Measurements from ENCODE around the gene TBC1D10A. TPM values are rescaled to one million over a fixed set of nuclear protein-coding genes. Genes with fewer than 3 reads are reported as not detected.

TBC1D10A gene
- total and polyA plus RNA-seq, 7 donors: 2.2 to 4.8 (median 3.2) TPM

DNA sequence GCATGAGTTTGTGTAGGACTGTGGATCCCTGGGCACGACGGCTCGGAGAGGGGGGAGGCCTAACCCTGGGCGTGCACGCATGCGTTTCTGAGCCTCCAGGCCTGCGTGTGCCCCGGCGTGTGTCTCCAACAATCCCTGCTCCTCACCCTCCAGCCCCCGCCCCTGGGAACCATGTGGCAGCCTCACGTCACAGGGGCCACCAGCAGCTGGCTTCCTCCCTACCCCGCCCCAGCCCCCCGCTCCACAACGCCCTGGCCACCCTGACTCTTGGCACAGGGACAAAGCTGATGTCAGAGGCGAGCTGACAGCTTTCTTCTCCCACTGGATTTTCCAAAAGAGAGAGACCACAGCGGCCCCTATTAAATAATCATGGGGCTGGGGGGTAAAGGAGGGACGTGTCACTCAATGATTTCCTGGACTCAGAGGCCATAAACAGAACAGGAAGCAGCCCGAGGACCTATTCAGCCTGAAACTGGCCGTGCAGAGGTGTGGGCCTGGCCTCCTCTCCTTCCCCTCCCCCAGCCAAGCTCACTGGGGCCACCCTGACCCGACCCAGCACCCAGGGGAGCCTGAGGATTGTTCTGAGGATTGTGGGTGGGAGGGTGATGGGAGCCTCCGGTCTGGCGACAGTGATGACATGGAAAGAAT is 73.4 kb downstream of the TBC1D10A start:
- H3K36me3 ChIP-seq (ENCODE audit: insufficient read depth in 1 of 2, low read depth in 1 of 2): no peaks in the 10 kb centered on the region
- ATAC-seq: peak; percentile 14 to 44 (median 30)
- DNase-seq: peak; percentile 62 to 73
- intact Hi-C loops (cut with DNase I): no loop called here
- H3K9me3 ChIP-seq: no peaks in the 10 kb centered on the region
- 10 to 26% (median 13%) methylated on average over 18 to 22 of the region's 22 CpGs for WGBS, 3 donors
- no peak overlapping the region for H3K4me3 ChIP-seq
- no peak overlapping the region for H3K27ac ChIP-seq
- no peaks in the 10 kb centered on the region for H3K4me1 ChIP-seq
- H3K27me3 ChIP-seq (ENCODE audit: insufficient read depth in 3 of 3, low read length in 2 of 3): peaks cover 0 to 21% (median 0%) of the 10 kb centered on the region in 3 donors
- TF ChIP-seq, protein P1, sequence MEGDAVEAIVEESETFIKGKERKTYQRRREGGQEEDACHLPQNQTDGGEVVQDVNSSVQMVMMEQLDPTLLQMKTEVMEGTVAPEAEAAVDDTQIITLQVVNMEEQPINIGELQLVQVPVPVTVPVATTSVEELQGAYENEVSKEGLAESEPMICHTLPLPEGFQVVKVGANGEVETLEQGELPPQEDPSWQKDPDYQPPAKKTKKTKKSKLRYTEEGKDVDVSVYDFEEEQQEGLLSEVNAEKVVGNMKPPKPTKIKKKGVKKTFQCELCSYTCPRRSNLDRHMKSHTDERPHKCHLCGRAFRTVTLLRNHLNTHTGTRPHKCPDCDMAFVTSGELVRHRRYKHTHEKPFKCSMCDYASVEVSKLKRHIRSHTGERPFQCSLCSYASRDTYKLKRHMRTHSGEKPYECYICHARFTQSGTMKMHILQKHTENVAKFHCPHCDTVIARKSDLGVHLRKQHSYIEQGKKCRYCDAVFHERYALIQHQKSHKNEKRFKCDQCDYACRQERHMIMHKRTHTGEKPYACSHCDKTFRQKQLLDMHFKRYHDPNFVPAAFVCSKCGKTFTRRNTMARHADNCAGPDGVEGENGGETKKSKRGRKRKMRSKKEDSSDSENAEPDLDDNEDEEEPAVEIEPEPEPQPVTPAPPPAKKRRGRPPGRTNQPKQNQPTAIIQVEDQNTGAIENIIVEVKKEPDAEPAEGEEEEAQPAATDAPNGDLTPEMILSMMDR (IDR thresholded peaks at IDR 0.05): no peak

DNA sequence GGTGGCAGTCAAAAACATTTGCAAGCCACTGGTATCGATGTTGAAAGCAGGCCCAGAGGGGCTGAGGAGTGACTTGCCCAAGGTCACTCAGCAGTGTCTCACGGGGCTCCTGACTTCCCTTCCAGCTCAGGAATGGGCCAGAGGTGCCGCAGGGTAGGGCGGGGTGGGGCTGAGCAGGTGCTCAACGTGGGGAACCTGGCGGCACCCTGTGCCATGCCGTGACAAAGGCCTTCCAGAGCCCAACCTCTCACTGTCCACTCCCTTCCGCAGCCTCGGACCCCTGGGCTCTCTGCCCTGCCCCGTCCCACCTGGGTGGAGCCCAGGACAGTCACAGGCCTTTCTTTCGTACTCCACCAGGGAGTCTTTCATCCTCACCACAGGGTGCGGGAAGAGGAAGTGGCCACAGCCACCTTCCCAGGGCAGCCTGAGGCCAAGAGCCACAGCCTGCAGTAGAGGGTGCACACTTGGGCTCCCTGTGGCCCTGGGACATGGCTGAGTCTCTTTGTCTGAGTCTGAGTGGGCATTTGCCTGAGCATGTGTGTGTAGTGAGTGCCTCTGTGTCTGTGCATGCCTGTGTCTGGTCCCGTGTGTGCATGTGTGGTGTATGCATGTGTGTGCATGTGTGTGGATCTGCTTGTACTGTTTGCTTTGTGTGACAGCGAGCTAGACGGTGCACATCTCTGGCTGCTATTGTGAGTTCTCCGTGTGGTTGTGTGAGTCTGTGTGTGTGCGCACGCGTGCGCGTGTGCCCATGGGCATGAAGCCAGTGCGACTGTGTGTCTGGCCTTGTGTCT is 74.1 kb downstream of the TBC1D10A start:
- no peaks in the 10 kb centered on the region for H3K36me3 ChIP-seq (ENCODE audit: insufficient read depth in 1 of 2, low read depth in 1 of 2)
- no peaks in the 10 kb centered on the region for H3K9me3 ChIP-seq
- TF ChIP-seq, protein P1 (IDR thresholded peaks at IDR 0.05): no peak
- DNase-seq (no peak), ATAC-seq (peak in 1 of 4 donors; percentile 4)
- 59 to 65% (median 65%) methylated on average over 22 of the region's 22 CpGs for WGBS, 3 donors
- no peak overlapping the region for H3K4me3 ChIP-seq
- peak overlapping the region; percentile 16 for H3K27ac ChIP-seq
- intact Hi-C loops (cut with DNase I): no loop called here
- H3K4me1 ChIP-seq: no peaks in the 10 kb centered on the region
- peaks cover 0 to 25% (median 0%) of the 10 kb centered on the region in 3 donors for H3K27me3 ChIP-seq (ENCODE audit: insufficient read depth in 3 of 3, low read length in 2 of 3)

DNA sequence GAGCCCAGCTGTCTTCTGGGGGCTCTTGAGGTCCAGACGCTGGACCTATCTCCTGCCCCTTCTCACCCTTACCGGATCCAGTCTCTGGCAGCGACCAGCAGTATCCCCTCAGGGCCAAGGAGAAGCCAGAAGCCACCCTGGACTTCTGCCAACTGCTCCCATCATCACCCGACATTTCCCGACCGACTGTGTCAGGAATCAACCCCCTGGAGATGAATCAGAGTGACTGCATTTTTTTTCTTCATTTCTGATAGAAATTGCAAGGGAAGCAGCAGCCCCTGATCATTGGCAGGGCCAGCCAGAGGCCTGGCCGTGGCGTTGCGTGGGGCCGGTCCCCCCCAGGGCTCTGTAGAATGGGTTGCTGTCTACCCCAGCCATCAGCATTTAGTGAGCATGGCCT is 75.0 kb downstream of the TBC1D10A start:
- H3K36me3 ChIP-seq (ENCODE audit: insufficient read depth in 1 of 2, low read depth in 1 of 2): no peaks in the 10 kb centered on the region
- no peak overlapping the region for H3K27ac ChIP-seq
- intact Hi-C loops (cut with DNase I): no loop called here
- ATAC-seq (no peak), DNase-seq (no peak)
- H3K4me3 ChIP-seq: no peak overlapping the region
- H3K4me1 ChIP-seq: no peaks in the 10 kb centered on the region
- no peaks in the 10 kb centered on the region for H3K9me3 ChIP-seq
- WGBS, 3 donors: 64 to 71% (median 65%) methylated on average over 10 of the region's 10 CpGs
- peaks cover 0 to 34% (median 5%) of the 10 kb centered on the region in 3 donors for H3K27me3 ChIP-seq (ENCODE audit: insufficient read depth in 3 of 3, low read length in 2 of 3)
- TF ChIP-seq, protein P1 (IDR thresholded peaks at IDR 0.05): no peak

DNA sequence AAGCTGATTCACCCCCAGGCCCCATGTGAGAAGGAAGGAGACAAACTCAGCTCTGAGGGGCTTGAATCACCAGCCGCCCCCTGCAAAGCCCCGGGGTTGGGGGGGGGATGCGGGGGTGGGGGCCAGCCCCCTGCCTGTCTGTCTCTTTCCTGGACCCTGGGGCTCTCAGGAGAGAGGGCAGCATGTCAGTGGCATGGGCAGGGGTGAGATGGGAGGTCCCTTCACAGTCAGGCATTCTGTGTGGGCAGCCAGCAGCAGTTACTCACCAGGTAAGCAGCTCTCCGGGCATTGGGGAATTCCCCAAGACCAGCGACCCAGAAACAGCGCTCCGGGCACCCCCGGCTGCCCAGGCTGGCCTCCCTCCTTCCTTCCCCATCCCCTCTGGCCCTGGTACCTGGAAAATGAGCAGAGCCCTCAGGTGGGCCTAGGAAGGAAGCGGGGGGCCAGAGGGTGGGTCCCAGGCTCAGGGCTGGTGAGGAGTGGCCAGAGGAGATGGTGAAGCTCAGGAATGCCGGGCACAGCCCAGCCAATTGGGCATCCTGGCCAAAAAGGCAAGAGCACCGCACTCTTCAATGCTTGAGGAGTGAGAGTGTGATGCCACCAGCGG is 76.0 kb downstream of the TBC1D10A start:
- Histone ChIP-seq H3K9me3 (no peaks in the 10 kb centered on the region), H3K27me3 (ENCODE audit: insufficient read depth in 3 of 3, low read length in 2 of 3) (peaks cover 0 to 44% (median 11%) of the 10 kb centered on the region in 3 donors), H3K4me3 (no peak overlapping the region), H3K36me3 (ENCODE audit: insufficient read depth in 1 of 2, low read depth in 1 of 2) (no peaks in the 10 kb centered on the region), H3K4me1 (peaks cover 4% of the 10 kb centered on the region), H3K27ac (no peak overlapping the region)
- ATAC-seq (peak in 1 of 4 donors; percentile 40), DNase-seq (no peak)
- TF ChIP-seq, protein P1 (IDR thresholded peaks at IDR 0.05): no peak
- intact Hi-C loops (cut with DNase I): no loop called here
- WGBS, 3 donors: 59 to 67% (median 64%) methylated on average over 12 of the region's 12 CpGs
